ENCODE results near the gene SLC44A3. TPM values are rescaled to one million over a fixed set of nuclear protein-coding genes. Genes with fewer than 3 reads are reported as not detected.
"Not testable (repeated sequence)": the region's sequence is repeated elsewhere in the genome, so short reads cannot be mapped to it uniquely, and the experiment has no call there.

Gene SLC44A3
- total RNA-seq, 1 donor from 2014 or later = not detected

DNA sequence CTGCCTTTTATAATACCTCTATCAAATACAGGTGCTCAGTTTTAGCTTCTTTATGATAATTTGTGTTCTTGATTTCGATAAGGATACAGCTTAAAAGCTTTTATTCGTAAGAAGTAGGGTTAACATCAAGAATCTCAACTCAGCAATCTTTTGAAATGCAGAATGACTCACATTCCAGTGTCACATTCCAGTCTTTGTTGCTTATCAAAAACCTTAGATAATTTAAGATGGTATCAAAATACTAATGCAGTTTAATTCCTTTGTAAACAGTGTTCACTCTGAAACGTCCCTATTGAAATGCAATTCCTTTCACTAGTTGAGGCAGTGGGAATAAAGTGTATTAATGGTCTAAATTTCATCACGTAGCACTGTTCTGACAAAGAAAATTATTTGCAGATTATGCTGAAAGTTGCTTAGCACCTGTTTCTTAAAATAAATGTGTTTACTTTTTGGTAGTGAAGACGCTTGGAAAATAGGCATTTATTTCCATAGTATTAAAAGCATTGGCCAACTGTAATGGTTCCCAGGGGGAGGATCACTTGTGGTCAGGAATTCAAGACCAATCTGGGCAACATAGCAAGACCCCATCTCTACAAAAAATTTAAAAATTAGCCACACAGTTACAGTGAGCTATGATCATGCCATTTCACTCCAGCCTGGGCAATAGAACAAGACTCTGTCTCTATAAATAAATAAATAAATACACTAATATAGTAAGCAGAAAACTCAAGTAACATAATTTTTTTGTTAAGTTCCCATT lies 116.9 kb downstream of the SLC44A3 start:
- intact Hi-C loops (cut with micrococcal nuclease) = no loop called here
- Mint-ChIP-seq H3K36me3 (ENCODE audit: low read depth) (no peaks in the 10 kb centered on the region), H3K27ac (no peak overlapping the region), H3K9me3 (no peaks in the 10 kb centered on the region), H3K27me3 (no peaks in the 10 kb centered on the region), H3K4me1 (no peaks in the 10 kb centered on the region), H3K4me3 (no peak overlapping the region)
- DNase-seq (no peak), ATAC-seq (ENCODE audit: low read depth) (no peak)
- TF ChIP-seq CTCF (IDR thresholded peaks at IDR 0.05) = no peak
- CTCF ChIA-PET = no interaction called here
- POLR2A ChIA-PET = no interaction called here

- Mint-ChIP-seq H3K36me3 (ENCODE audit: low read depth) (no peaks in the 10 kb centered on the region), H3K4me1 (no peaks in the 10 kb centered on the region), H3K27ac (no peak overlapping the region), H3K27me3 (no peaks in the 10 kb centered on the region), H3K9me3 (no peaks in the 10 kb centered on the region), H3K4me3 (no peak overlapping the region)
- no peak for TF ChIP-seq CTCF (IDR thresholded peaks at IDR 0.05)
- intact Hi-C loops (cut with micrococcal nuclease) = no loop called here
- ChIA-PET POLR2A (no interaction called here), CTCF (no interaction called here)
- DNase-seq (no peak), ATAC-seq (ENCODE audit: low read depth) (no peak)
Measured at GRCh38 chr1:94937820-94938219, 117.7 kb downstream of the SLC44A3 start.

DNA sequence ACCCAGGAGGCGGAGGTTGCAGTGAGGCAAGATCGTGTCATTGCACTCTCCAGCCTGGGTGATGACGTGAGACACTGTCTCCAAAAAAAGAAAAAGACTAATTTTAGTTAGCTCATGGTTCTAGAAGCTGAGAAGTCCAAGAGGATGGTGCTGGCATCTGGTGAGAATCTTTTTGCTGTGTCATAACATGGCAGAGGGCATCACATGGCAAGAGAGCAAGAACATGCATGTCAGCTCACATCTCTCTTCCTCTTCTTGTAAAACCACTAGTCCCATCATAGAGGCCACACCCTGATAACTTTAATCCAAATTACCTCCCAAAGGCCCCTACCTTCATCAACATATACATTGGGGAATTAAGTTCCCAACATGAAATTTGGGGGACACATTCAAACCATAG lies 120.6 kb downstream of the SLC44A3 start:
- ATAC-seq (ENCODE audit: low read depth) (no peak), DNase-seq (no peak)
- Mint-ChIP-seq H3K9me3 (no peaks in the 10 kb centered on the region), H3K27me3 (peaks cover 13% of the 10 kb centered on the region), H3K4me1 (no peaks in the 10 kb centered on the region), H3K27ac (no peak overlapping the region), H3K4me3 (no peak overlapping the region), H3K36me3 (ENCODE audit: low read depth) (no peaks in the 10 kb centered on the region)
- ChIA-PET POLR2A (no interaction called here), CTCF (no interaction called here)
- intact Hi-C loops (cut with micrococcal nuclease) = no loop called here
- TF ChIP-seq CTCF (IDR thresholded peaks at IDR 0.05) = no peak

- H3K4me3 Mint-ChIP-seq; H3K36me3 Mint-ChIP-seq (ENCODE audit: low read depth); H3K27ac Mint-ChIP-seq; CTCF ChIA-PET; intact Hi-C loops (cut with micrococcal nuclease); ATAC-seq (ENCODE audit: low read depth); H3K4me1 Mint-ChIP-seq; DNase-seq; H3K9me3 Mint-ChIP-seq: not testable (repeated sequence)
- POLR2A ChIA-PET = interaction anchor here (0.6 to 0.7 kb wide), 2 partner anchors 53 to 67 kb away, joined by 4 to 5 read pairs; no protein-coding TSS in a partner anchor
- peaks cover 13% of the 10 kb centered on the region for H3K27me3 Mint-ChIP-seq
Measured at GRCh38 chr1:94941480-94941879, 121.3 kb downstream of the SLC44A3 start.

- H3K4me1 Mint-ChIP-seq = no peaks in the 10 kb centered on the region
- no peak overlapping the region for H3K27ac Mint-ChIP-seq
- TF ChIP-seq CTCF (IDR thresholded peaks at IDR 0.05) = no peak
- H3K4me3 Mint-ChIP-seq = no peak overlapping the region
- ATAC-seq (ENCODE audit: low read depth) = no peak
- no peaks in the 10 kb centered on the region for H3K9me3 Mint-ChIP-seq
- H3K36me3 Mint-ChIP-seq (ENCODE audit: low read depth) = no peaks in the 10 kb centered on the region
- intact Hi-C loops (cut with micrococcal nuclease) = no loop called here
- CTCF ChIA-PET = no interaction called here
- peaks cover 13% of the 10 kb centered on the region for H3K27me3 Mint-ChIP-seq
- DNase-seq = no peak
- POLR2A ChIA-PET = no interaction called here
Measured at GRCh38 chr1:94942171-94943128, 122.3 kb downstream of the SLC44A3 start.

Other genes with a start within 250 kb of the SLC44A3 start
- 6.2 and 11.8 TPM in 2 replicates for gene CNN3, start 106.8 kb downstream of the SLC44A3 start, total RNA-seq